Hippocampal formation (tissue), 2 donors: ENCODE data around the gene GJC3.
"Not testable (repeated sequence)": the region's sequence is repeated elsewhere in the genome, so short reads cannot be mapped to it uniquely, and the experiment has no call there.

Experiments used
- DNase-seq, 2 donors: peaks; one replicate each; lab custom pipeline; 2025; lab: John Stamatoyannopoulos, UW

The GJC3 gene

GRCh38 chr7:99928994-99929729 lies at the start of gene GJC3:
TSS of gene GJC3 (minus strand) at chr7:99929620. CDS start at chr7:99929620, 0 bp downstream.
- DNase-seq: peak; percentile 8 to 11

GRCh38 chr7:99976626-99977025 lies 47.2 kb upstream of the GJC3 start:
- no peak for DNase-seq

GRCh38 chr7:99975782-99976521 lies 46.5 kb upstream of the GJC3 start, which contains the start of gene AZGP1:
TSS of gene AZGP1 (minus strand) at chr7:99976031. CDS start at chr7:99976020, 11 bp downstream.
- DNase-seq: peak in 1 of 2 donors; percentile 8

- DNase-seq: no peak
Observed at GRCh38 chr7:99974681-99975080, 45.3 kb upstream of the GJC3 start.

- DNase-seq: not testable (repeated sequence)
Observed at GRCh38 chr7:99973817-99974216, 44.4 kb upstream of the GJC3 start.

- no peak for DNase-seq
Observed at GRCh38 chr7:99971242-99971641, 41.8 kb upstream of the GJC3 start.

- DNase-seq: not testable (repeated sequence)
Observed at GRCh38 chr7:99969813-99970212, 40.4 kb upstream of the GJC3 start.

- DNase-seq: no peak
Observed at GRCh38 chr7:99969298-99969697, 39.9 kb upstream of the GJC3 start.

GRCh38 chr7:99958564-99959227 lies 29.3 kb upstream of the GJC3 start:
- DNase-seq: no peak

- DNase-seq: no peak
Observed at GRCh38 chr7:99955247-99955646, 25.8 kb upstream of the GJC3 start.

GRCh38 chr7:99954643-99955042 lies 25.2 kb upstream of the GJC3 start:
- not testable (repeated sequence) for DNase-seq

- no peak for DNase-seq
Observed at GRCh38 chr7:99953649-99954048, 24.2 kb upstream of the GJC3 start.

- DNase-seq: not testable (repeated sequence)
Observed at GRCh38 chr7:99952649-99953048, 23.2 kb upstream of the GJC3 start.

- not testable (repeated sequence) for DNase-seq
Observed at GRCh38 chr7:99950819-99951218, 21.4 kb upstream of the GJC3 start.

GRCh38 chr7:99949645-99950228 lies 20.3 kb upstream of the GJC3 start:
- no peak for DNase-seq

- DNase-seq: no peak
Observed at GRCh38 chr7:99947608-99948007, 18.2 kb upstream of the GJC3 start.

- no peak for DNase-seq
Observed at GRCh38 chr7:99944497-99945070, 15.2 kb upstream of the GJC3 start.

GRCh38 chr7:99943641-99944496 lies 14.4 kb upstream of the GJC3 start:
- DNase-seq: no peak

GRCh38 chr7:99938296-99938695 lies 8.9 kb upstream of the GJC3 start:
- DNase-seq: no peak

GRCh38 chr7:99935009-99935408 lies 5.6 kb upstream of the GJC3 start:
- DNase-seq: not testable (repeated sequence)

- DNase-seq: no peak
Observed at GRCh38 chr7:99930376-99930775, 956 bp upstream of the GJC3 start.
